ENCODE results near the gene KCNG2. TPM values are rescaled to one million over a fixed set of nuclear protein-coding genes. Genes with fewer than 3 reads are reported as not detected.

Gene KCNG2
- total and polyA plus RNA-seq, 12 donors, result 0.06 to 2.9 (median 0.50) TPM; not detected in 3

DNA sequence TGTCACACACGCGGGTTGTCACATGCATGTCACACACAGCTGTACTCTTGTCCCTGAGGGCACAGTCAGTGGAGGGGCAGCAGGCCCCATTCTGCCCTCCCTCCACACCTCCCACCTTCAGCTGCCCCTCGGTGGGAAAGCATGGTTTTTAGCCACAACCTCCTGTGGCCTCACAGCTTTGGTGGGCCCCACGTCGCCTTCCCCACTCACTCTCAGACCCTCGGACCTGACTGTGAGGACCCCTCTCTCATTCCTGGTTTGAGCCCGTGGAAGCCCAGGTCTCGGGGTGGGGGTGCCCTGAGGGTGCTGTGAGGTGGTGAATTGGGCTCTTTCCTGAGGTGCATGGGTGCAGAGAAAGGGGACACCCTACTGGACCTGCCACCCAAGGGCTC is 19.9 kb downstream of the KCNG2 start:
- no peaks in the 10 kb centered on the region for H3K9me3 ChIP-seq (replicated peaks in 1 of 3)
- WGBS, 4 donors, result 80 to 87% (median 83%) methylated on average over 7 to 8 of the region's 8 CpGs
- H3K4me1 ChIP-seq (replicated peaks in 1 of 2), result no peaks in the 10 kb centered on the region
- no peaks in the 10 kb centered on the region for H3K27me3 ChIP-seq
- H3K36me3 ChIP-seq (replicated peaks in 1 of 2), result no peaks in the 10 kb centered on the region
- no peak overlapping the region for H3K27ac ChIP-seq
- DNase-seq, result peak in 1 of 7 donors; percentile 14
- TF ChIP-seq, protein P1, sequence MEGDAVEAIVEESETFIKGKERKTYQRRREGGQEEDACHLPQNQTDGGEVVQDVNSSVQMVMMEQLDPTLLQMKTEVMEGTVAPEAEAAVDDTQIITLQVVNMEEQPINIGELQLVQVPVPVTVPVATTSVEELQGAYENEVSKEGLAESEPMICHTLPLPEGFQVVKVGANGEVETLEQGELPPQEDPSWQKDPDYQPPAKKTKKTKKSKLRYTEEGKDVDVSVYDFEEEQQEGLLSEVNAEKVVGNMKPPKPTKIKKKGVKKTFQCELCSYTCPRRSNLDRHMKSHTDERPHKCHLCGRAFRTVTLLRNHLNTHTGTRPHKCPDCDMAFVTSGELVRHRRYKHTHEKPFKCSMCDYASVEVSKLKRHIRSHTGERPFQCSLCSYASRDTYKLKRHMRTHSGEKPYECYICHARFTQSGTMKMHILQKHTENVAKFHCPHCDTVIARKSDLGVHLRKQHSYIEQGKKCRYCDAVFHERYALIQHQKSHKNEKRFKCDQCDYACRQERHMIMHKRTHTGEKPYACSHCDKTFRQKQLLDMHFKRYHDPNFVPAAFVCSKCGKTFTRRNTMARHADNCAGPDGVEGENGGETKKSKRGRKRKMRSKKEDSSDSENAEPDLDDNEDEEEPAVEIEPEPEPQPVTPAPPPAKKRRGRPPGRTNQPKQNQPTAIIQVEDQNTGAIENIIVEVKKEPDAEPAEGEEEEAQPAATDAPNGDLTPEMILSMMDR (IDR thresholded peaks at IDR 0.05), result no peak
- TF ChIP-seq POLR2A (IDR thresholded peaks at IDR 0.05), result no peak
- H3K4me3 ChIP-seq, result no peak overlapping the region
- intact Hi-C loops (cut with DNase I), result no loop called here

GRCh38 chr18:79818036-79818435 is 20.3 kb downstream of the KCNG2 start:
- TF ChIP-seq, protein P1 (IDR thresholded peaks at IDR 0.05), result no peak
- TF ChIP-seq POLR2A (IDR thresholded peaks at IDR 0.05), result no peak
- Histone ChIP-seq H3K9me3 (replicated peaks in 1 of 3) (no peaks in the 10 kb centered on the region), H3K4me1 (replicated peaks in 1 of 2) (no peaks in the 10 kb centered on the region), H3K4me3 (no peak overlapping the region), H3K27me3 (no peaks in the 10 kb centered on the region), H3K27ac (no peak overlapping the region), H3K36me3 (replicated peaks in 1 of 2) (no peaks in the 10 kb centered on the region)
- WGBS, 4 donors, result 44 to 74% (median 70%) methylated on average over 4 to 14 of the region's 14 CpGs
- peak in 1 of 7 donors; percentile 43 for DNase-seq
- intact Hi-C loops (cut with DNase I), result no loop called here

DNA sequence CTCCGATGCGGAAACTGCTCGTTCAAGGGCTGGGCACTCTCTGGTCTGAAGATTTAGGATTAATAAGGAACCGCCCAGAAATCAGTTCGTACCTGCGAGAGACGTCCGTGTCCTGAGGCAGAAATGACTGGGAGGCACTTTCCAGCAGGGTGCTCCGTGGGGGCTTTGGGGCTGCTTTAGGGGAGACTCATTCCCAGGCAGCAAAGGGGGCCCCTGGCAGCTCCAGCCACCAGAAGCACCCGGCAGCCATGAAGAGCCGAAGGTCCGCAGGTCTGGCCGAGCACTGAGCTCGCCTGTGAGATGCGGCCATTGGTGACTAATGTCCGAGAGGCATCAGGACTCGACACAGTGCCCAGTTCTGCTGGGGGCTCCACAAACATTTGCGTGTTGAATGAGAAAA is 20.9 kb downstream of the KCNG2 start:
- H3K36me3 ChIP-seq (replicated peaks in 1 of 2), result no peaks in the 10 kb centered on the region
- DNase-seq, result peak in 1 of 7 donors; percentile 17
- H3K27me3 ChIP-seq, result no peaks in the 10 kb centered on the region
- TF ChIP-seq, protein P1 (IDR thresholded peaks at IDR 0.05), result no peak
- H3K4me3 ChIP-seq, result no peak overlapping the region
- no peaks in the 10 kb centered on the region for H3K9me3 ChIP-seq (replicated peaks in 1 of 3)
- H3K4me1 ChIP-seq (replicated peaks in 1 of 2), result no peaks in the 10 kb centered on the region
- intact Hi-C loops (cut with DNase I), result no loop called here
- no peak overlapping the region for H3K27ac ChIP-seq
- WGBS, 4 donors, result 70 to 83% (median 78%) methylated on average over 16 to 18 of the region's 18 CpGs

- no peak for TF ChIP-seq POLR2A (IDR thresholded peaks at IDR 0.05)
- TF ChIP-seq, protein P1 (IDR thresholded peaks at IDR 0.05), result no peak
- 70 to 76% (median 75%) methylated on average over 16 to 26 of the region's 26 CpGs for WGBS, 4 donors
- peak in 1 of 7 donors; percentile 39 for DNase-seq
- Histone ChIP-seq H3K36me3 (replicated peaks in 1 of 2) (no peaks in the 10 kb centered on the region), H3K27ac (no peak overlapping the region), H3K4me3 (no peak overlapping the region), H3K9me3 (replicated peaks in 1 of 3) (no peaks in the 10 kb centered on the region), H3K27me3 (no peaks in the 10 kb centered on the region), H3K4me1 (replicated peaks in 1 of 2) (no peaks in the 10 kb centered on the region)
- intact Hi-C loops (cut with DNase I), result no loop called here
Observed at GRCh38 chr18:79819064-79819967, 21.6 kb downstream of the KCNG2 start.
